GM21723 (cell line): ENCODE data around the gene DNAJC15.

Experiments
- ATAC-seq: cut with Tn5 transposase; IDR thresholded peaks from one replicate; pipeline ENCODE4 v1.9.1; 2021; ENCODE audit warnings: mild to moderate bottlenecking, moderate library complexity; ENCODE audit not compliant: unreplicated experiment

The DNAJC15 gene

DNA sequence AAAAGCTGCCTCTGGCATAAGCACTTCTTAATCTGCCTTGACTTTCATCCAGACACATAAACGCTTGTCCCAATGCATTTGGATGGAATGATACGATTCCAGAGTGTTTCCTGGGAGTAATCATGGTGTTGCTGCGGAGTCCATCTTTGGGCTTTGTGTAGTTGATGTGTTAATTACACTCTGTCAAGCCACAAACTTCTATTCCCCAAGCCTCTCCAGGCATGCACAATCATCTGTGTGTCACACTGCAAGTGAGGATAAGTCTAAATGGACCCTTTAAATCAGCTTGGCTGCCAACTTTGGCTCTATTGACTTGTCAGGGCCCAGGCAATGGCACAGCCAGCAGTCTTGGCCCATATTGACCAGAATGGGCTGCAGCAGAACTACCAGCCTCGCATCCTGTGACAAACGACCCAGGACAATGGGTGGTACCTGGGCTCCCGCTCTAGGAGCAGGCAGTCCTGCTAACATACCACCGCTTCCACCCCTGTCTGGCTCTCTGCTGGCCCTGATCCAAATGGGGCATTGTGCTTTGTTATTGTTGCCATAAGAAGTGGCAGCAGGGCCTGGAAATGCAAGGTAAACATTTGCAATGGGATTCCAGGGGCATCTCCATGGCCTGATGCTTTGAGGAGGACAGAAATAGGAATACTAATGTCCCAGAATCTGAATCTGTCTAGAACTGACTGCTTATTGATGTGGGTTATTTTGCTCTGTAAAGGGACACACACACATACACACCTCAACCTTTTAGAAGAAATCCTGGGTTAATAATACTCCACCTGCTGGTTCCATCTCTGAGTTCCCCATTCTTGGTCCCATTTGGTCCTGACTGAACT is 127.2 kb downstream of the DNAJC15 start:
- no peak for ATAC-seq

DNA sequence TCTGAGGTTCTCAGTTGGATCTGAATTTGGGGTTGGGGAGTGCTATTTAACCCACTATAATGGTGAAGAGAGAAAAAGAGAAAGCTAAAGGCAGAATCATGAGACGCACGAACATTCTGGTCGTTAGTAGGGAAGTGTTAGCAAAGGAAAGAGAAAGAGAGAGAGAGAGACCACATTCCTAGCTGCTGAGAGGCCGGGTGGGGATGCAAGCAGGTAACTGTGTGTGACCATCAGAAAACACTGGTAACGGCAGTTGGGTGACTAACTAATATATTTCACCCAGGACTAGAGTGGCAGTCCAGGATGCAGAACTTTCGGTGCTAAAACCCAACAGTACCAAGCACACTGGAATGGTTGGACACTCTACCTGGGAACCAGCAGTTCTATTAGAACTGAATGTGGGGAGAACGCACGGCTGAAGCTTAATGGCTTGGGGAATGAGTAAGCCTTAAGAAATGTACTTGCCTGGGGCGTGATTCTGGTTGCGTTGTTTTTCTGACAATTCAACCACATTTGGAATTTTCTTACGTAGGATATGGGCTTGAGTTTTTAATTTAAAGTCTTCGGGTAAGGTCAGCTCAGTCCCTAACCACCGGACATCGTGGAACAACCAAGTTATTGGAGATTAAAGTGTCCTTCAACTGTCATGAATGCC is 130.2 kb downstream of the DNAJC15 start:
- ATAC-seq: no peak

DNA sequence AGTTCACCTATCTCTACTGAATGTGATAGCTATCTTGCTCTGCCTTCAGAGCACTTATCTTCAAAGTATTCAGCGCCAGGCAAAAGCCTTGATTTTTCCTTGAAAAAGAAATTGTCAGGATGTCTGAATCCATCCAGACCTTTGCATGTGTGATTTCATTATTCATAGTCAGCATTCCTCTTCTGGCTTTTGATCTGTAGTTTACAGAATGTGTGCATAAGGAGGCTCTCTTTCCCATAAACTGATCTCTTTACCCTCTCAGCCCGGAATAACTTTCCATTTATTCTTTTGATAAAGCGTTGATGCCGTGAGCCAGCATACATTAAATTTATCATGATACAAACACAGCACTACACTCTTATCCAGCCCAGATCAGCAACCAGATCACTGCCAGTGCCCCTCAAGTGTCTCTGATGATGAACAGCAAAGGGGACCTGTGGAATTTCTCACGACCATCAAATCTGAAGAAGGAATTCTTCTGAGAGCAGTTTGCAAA is 130.8 kb downstream of the DNAJC15 start:
- ATAC-seq: no peak

DNA sequence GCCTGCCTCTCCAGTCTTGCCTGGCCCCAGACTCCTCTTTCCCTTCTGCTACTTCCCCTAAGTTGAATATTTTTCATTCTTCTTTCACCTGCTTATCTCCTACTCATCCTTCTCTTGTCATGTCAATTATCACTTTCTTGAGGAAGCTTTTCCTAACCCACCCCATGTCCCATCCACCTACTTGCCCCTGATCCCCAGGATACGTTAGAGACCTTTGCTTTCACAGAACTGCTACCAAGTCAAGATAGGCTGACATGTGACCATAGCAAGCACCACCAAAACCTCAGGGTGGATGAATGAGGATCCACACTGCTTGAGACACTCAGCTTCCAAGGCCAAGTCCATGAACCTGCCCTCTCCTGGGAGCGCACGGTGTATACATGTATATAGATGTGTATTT is 131.5 kb downstream of the DNAJC15 start:
- no peak for ATAC-seq

DNA sequence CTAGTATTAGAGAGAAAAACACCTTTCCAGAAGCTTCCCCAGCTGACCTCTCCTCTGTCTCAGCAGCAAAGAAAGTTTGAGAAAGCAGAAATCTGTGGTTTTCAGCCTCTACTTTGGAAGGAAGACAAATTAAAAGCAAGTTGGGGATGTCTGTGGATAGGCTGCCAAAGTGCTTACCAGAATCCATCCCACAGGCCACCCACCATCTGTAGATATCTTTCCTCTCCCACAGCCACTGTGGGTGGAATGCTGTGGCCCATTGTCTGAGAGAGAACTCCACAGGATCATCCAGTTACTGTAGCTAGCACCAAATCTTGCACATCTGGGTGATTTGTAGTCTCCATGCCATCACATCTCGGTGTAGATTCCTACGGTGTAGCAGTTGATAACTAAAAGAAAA is 133.5 kb downstream of the DNAJC15 start:
- no peak for ATAC-seq

DNA sequence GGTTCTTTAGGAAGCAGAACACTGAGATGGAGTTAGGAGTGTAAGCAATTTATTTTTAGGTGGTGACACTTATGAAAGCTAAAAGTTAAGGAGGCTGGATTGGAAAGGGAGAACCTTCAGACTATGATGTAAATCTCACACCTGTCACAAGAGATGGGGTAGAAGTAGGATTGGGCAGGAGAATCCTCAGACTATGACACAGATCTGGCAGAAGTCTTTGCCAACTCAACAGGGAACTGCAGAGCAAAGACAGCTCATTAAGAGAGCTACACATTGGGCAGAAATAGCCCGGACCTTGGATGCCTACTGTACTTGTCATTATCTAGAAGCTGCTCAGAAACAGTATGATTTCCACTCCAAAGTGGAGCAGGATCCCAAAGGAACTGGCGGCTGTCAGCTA is 134.4 kb downstream of the DNAJC15 start:
- no peak for ATAC-seq

DNA sequence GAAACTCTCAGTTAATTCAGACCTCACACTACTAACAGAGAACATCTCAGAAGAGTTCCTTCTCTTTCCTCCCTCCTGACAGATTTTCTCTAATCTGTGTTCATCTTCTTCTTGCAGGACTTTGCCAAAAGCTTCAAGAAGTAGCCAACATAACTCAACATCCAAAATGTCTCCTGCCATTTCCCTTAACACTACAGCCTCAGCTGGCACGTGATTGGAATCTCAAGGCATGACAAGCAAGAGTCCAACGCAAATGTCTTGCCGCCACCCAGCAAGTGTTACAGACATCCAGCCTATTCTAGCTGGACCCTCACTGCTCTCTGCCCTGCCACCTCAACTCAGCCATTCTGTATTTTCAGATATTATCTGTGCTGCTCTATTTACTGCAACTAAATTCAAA is 135.1 kb downstream of the DNAJC15 start:
- no peak for ATAC-seq

DNA sequence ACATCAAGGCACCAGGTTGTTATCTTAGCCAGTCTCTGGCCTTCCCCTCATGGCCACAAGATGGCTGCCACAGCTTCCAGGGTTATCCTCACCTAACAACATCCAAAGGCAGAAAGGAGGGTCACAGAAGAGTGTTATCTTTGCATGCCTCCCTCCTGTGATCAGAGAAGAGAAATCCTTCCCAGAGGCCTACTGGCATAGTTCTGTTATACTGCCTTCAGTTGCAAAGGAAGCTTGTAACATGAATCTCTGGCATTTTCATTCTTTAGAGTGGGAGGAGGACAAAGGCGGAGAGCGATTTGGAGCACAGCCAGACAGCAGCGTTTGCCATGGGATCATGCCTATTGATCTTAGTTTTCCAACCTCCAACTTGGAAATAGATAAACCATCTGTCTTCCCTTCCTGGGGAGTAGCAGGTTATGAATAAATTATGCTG is 135.7 kb downstream of the DNAJC15 start:
- ATAC-seq: no peak
